ENCODE data around the gene ELF3.
A peak's percentile ranks its signal among the peaks of the same experiment; 100 is the strongest.
"Not testable (repeated sequence)": the region's sequence is repeated elsewhere in the genome, so short reads cannot be mapped to it uniquely, and the experiment has no call there.

Gene ELF3

DNA sequence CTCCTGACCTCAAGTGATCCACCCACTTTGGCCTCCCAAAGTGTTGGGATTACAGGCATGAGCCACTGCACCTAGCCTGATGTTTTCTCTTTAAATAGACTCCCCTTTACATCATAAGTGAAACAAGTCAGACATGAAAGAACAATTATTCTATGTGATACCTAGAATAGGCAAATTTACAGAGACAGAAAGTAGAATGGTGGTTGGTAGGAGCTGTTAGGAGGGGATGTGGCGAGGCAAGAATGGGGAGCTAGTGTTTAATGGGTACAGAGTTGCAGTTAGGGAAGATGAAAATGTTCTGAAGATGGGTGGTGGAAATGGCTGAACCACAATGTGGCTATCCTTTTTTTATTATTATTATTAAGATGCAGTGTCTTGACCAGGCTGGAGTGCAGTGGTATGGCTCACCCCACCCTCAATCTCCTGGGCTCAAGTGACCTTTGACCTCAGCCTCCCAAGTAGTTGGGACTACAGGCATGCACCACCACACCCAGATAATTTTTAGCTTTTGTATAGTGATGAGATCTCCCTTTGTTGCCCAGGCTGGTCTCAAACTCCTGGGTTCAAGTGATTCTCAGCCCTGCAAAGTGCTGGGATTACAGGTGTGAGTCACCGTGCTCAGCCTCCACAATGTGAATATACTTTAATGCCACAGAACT is 28.4 kb downstream of the ELF3 start:
- no peak for TF ChIP-seq ZFX (IDR thresholded peaks at IDR 0.05)
- TF ChIP-seq, protein P1, sequence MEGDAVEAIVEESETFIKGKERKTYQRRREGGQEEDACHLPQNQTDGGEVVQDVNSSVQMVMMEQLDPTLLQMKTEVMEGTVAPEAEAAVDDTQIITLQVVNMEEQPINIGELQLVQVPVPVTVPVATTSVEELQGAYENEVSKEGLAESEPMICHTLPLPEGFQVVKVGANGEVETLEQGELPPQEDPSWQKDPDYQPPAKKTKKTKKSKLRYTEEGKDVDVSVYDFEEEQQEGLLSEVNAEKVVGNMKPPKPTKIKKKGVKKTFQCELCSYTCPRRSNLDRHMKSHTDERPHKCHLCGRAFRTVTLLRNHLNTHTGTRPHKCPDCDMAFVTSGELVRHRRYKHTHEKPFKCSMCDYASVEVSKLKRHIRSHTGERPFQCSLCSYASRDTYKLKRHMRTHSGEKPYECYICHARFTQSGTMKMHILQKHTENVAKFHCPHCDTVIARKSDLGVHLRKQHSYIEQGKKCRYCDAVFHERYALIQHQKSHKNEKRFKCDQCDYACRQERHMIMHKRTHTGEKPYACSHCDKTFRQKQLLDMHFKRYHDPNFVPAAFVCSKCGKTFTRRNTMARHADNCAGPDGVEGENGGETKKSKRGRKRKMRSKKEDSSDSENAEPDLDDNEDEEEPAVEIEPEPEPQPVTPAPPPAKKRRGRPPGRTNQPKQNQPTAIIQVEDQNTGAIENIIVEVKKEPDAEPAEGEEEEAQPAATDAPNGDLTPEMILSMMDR (conservative IDR thresholded peaks at IDR 0.05) = no peak
- H3K27ac ChIP-seq = no peak overlapping the region

DNA sequence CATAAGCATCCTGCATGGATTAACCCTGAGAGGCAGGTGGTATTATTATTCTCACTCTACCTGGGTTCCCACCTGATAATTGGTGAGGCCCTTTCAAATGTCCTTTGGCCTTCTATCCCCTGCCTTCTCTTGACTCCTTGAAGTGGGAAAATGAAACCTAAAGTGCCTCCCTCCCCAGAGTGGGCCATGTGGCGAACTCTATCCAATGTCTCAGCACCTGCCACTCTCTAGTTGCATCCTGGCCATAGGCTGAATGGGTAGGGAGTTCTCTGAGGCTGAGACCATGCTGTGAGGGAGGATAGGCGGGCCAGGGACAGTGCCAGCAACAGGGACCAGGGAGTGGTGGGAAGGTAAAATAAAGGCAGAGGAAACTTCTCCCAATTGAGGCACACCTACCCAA is 35.3 kb downstream of the ELF3 start:
- H3K27ac ChIP-seq = peak overlapping the region; percentile 57
- TF ChIP-seq ZFX (IDR thresholded peaks at IDR 0.05) = no peak
- TF ChIP-seq, protein P1 (conservative IDR thresholded peaks at IDR 0.05) = no peak

DNA sequence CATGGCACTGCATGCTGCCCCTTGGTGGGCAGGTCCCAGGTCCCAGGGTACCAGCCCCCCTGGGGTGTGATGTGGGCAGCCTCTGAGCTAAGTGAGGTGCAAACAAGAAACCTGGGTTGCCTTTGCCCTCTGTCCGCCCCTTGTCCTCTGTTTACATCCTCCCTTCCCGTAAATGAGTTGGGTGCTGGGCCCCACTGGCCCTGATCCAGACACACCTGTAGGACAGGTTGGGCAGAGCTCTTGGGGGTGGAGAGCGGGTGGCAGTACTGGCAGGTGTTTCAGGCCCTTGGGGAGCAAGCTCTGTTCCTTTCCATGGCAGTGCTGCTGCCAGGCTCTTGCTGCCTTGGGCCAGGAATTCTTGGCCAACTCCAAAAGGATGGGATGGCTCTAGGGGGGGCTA is 35.8 kb downstream of the ELF3 start:
- TF ChIP-seq ZFX (IDR thresholded peaks at IDR 0.05) = no peak
- TF ChIP-seq, protein P1 (conservative IDR thresholded peaks at IDR 0.05) = no peak
- H3K27ac ChIP-seq = peak overlapping the region; percentile 57

DNA sequence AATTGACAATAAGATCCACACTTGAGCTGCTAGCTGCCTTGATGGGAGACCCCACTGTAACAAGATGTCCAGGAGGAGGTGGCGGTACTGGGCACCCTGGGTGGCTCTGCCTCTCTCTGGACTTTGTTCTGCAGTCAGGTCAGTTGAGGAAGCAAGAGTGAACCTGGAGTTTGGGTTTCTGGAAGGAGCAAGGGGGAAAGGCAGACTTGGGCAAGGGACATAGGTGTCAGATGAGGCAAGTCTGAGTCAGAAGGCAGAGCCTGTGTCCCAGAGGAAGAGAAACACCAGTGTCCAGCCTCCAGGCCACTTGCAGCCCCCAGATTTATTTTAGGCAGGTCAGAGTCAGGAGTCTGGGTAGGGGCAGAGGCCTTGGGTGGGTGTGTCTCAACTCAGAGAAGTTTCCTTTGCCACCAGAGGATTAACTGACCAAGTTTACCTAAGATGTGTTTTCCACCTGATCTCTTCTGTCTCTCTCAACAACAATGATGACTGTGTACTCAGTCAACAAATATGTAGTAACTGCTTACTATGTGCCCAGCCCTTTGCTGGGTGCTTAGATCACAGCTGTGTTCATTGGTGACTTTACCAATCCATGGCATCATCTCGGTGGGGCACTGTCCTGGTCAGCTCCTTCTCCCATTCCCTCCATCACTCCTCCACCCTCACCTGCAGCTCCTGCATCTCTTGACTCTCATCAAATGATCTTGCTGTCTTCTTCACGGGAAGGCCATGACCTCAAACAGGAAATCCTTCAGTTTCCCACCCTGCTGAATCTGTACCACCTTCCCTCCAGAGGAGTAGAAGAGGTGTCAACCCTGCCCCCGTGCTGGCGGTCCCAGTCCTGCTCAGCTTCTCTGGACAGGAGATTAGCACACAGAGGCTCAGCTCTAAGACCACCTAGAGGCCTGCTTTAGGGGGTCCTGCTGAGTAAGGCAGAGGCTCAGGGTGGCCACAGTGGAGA is 36.6 kb downstream of the ELF3 start:
- peak overlapping the region; percentile 57 for H3K27ac ChIP-seq
- TF ChIP-seq, protein P1 (conservative IDR thresholded peaks at IDR 0.05) = no peak
- no peak for TF ChIP-seq ZFX (IDR thresholded peaks at IDR 0.05)

DNA sequence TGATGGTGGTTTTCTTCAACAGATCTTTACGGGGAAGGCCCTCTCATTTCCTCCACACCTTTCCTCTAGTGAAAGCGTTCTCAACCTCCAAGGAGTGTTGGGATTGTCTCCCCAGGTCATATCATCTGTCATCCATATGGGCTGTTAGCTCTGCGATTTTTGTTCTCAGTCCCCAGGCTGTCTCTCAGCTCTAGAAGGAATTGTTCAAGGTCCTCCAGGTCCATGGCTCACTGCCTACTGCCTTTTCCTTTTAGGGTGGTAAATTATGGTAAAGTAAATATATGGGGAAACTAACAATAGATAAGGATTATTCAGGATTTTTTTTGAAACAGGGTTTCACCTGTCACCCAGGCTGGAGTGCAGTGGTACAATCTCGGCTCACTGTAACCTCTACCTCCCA is 37.6 kb downstream of the ELF3 start:
- TF ChIP-seq, protein P1 (conservative IDR thresholded peaks at IDR 0.05) = no peak
- TF ChIP-seq ZFX (IDR thresholded peaks at IDR 0.05) = no peak
- no peak overlapping the region for H3K27ac ChIP-seq

DNA sequence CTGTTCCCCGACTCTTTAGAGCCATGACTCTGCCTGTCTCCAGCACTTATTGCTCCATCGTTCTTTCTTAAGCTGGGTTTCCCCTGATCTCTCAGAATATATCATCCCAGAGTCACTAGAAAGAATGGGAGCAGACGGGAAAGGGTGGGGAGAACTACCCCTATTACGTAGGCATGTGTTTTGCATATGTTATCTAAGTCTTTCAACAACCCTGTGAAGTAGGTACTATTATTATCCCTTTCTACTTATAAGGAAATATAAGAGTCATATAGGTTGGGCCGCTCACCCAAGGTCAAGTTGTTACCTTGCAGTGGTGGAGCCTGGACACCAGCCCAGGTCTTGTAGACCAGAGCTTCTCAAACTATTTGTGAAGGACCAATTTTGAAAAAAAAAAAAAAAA is 38.7 kb downstream of the ELF3 start:
- TF ChIP-seq ZFX (IDR thresholded peaks at IDR 0.05) = no peak
- H3K27ac ChIP-seq = no peak overlapping the region

DNA sequence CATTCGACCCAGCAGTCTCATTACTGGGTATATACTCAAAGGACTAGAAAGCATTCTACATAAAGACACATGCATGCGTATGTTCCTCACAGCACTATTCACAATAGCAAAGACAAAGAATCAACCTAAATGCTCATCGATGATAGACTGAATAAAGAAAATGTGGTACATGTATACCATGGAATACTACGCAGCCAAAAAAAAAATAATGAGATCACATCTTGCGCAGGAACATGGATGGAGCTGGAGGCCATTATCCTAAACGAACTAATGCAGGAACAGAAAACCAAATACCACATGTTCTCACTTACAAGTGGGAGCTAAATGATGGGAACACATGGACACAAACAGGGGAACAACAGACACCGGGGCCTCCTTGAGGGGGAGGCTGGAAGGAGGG is 43.7 kb downstream of the ELF3 start:
- TF ChIP-seq, protein P1 (conservative IDR thresholded peaks at IDR 0.05) = no peak
- no peak for TF ChIP-seq ZFX (IDR thresholded peaks at IDR 0.05)
- H3K27ac ChIP-seq = no peak overlapping the region

DNA sequence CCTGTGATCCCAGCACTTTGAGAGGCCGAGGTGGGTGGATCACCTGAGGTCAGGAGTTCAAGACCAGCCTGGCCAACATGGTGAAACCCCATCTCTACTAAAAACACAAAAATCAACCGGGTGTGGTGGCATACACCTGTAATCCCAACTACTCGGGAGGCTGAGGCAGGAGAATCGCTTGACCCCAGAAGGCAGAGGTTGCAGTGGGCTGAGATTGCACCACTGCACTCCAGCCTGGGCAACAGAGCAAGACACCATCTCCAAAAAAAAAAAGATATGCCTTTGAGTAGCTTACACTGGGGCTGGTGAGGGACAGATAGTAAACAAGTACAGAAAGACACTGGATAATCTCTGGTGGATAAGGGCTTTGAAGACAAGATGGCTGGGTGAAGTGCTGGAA is 44.3 kb downstream of the ELF3 start:
- H3K27ac ChIP-seq = not testable (repeated sequence)
